NCI-H187 treated with DMSO at 0.1 percent for 48 hours (cell line): ENCODE measurements around the gene ZNF768.
"Not testable (repeated sequence)": the region's sequence is repeated elsewhere in the genome, so short reads cannot be mapped to it uniquely, and the experiment has no call there.

ENCODE experiments used
- DNase-seq: peaks from one replicate; lab custom pipeline; 2025; lab: John Stamatoyannopoulos, UW

Gene ZNF768

GRCh38 chr16:30509081-30509765 is 17.1 kb downstream of the ZNF768 start:
- DNase-seq = no peak

GRCh38 chr16:30503403-30504296 is 22.7 kb downstream of the ZNF768 start:
- no peak for DNase-seq

GRCh38 chr16:30499284-30499683 is 27.1 kb downstream of the ZNF768 start:
- no peak for DNase-seq

GRCh38 chr16:30494709-30495108 is 31.7 kb downstream of the ZNF768 start:
- no peak for DNase-seq

GRCh38 chr16:30493941-30494488 is 32.4 kb downstream of the ZNF768 start:
- no peak for DNase-seq

GRCh38 chr16:30491744-30492308 is 34.5 kb downstream of the ZNF768 start:
- no peak for DNase-seq

- DNase-seq = no peak
Measured at GRCh38 chr16:30491229-30491628, 35.1 kb downstream of the ZNF768 start.

GRCh38 chr16:30490210-30490609 is 36.2 kb downstream of the ZNF768 start:
- no peak for DNase-seq

GRCh38 chr16:30488764-30489605 is 37.4 kb downstream of the ZNF768 start:
- no peak for DNase-seq

GRCh38 chr16:30485818-30486436 is 40.4 kb downstream of the ZNF768 start:
- no peak for DNase-seq

- no peak for DNase-seq
Measured at GRCh38 chr16:30484887-30485286, 41.5 kb downstream of the ZNF768 start.

GRCh38 chr16:30482366-30482765 is 44.0 kb downstream of the ZNF768 start:
- DNase-seq = no peak

- no peak for DNase-seq
Measured at GRCh38 chr16:30481381-30481780, 45.0 kb downstream of the ZNF768 start.

GRCh38 chr16:30478766-30479478 is 47.4 kb downstream of the ZNF768 start:
- no peak for DNase-seq

- not testable (repeated sequence) for DNase-seq
Measured at GRCh38 chr16:30477773-30478172, 48.6 kb downstream of the ZNF768 start.

GRCh38 chr16:30476991-30477390 is 49.4 kb downstream of the ZNF768 start:
- no peak for DNase-seq

- no peak for DNase-seq
Measured at GRCh38 chr16:30474684-30475083, 51.7 kb downstream of the ZNF768 start.

- DNase-seq = no peak
Measured at GRCh38 chr16:30474074-30474452, 52.3 kb downstream of the ZNF768 start.
